Measurements from ENCODE around the gene MTCL1.

MTCL1 gene

DNA sequence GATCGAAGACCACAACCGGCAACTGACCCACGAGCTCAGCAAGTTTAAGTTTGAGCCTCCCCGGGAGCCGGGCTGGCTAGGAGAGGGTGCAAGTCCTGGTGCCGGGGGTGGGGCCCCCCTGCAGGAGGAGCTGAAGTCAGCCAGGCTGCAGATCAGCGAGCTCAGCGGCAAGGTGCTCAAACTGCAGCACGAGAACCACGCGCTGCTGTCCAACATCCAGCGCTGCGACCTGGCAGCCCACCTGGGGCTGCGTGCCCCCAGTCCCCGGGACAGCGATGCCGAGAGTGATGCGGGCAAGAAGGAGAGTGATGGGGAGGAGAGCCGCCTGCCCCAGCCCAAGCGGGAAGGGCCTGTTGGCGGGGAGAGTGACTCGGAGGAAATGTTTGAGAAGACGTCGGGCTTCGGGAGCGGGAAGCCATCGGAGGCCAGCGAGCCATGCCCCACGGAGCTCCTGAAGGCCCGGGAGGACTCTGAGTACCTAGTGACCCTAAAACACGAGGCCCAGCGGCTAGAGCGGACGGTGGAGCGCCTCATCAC is 78.7 kb downstream of the MTCL1 start:
- ChIA-PET CTCF (no interaction called here), POLR2A (no interaction called here)
- TF ChIP-seq CTBP1 (IDR thresholded peaks at IDR 0.05; ENCODE audit: borderline replicate concordance) (no peak), SP1 (IDR thresholded peaks at IDR 0.05) (no peak), SUZ12 (IDR thresholded peaks at IDR 0.05) (no peak), BHLHE40 (IDR thresholded peaks at IDR 0.05; ENCODE audit: borderline replicate concordance) (no peak), ARNT (IDR thresholded peaks at IDR 0.05) (no peak), TARDBP (IDR thresholded peaks at IDR 0.05) (no peak), ZNF384 (IDR thresholded peaks at IDR 0.05) (no peak), PKNOX1 (IDR thresholded peaks at IDR 0.05) (no peak), L3MBTL2 (conservative IDR thresholded peaks at IDR 0.05) (no peak), LEF1 (IDR thresholded peaks at IDR 0.05; ENCODE audit: borderline replicate concordance) (no peak), FOXK2 (IDR thresholded peaks at IDR 0.05) (no peak), HDGF (IDR thresholded peaks at IDR 0.05; ENCODE audit: borderline replicate concordance) (no peak), FOXA1 (IDR thresholded peaks at IDR 0.05) (no peak)
- no peak for DNase-seq (ENCODE audit: extremely low spot score)

DNA sequence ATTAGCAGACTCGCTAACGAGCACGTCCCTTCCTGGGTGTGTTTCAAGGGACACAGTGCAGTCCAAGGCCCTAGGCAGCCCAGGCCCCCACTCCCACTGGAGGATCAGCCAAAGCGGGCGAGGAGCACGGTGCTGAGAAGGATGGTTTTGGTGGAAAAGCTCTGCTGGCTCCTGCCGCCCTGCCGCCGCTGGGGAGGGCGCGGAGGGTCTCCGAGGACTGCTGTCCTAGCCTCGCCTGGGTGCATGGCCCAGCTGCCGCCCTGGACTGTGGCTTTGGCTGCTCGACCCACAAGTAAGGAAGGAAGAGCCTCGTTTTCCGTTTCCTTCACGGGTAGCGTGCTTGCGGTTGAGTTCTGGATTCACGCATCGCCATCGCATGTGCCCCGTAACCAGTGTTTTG is 79.9 kb downstream of the MTCL1 start:
- TF ChIP-seq ELF4 (IDR thresholded peaks at IDR 0.05) = no peak
- TF ChIP-seq FOXM1 (IDR thresholded peaks at IDR 0.05; ENCODE audit: borderline replicate concordance) = no peak
- TF ChIP-seq TARDBP (IDR thresholded peaks at IDR 0.05) = no peak
- no peak for TF ChIP-seq HDGF (IDR thresholded peaks at IDR 0.05; ENCODE audit: borderline replicate concordance)
- no peak for TF ChIP-seq CTBP1 (IDR thresholded peaks at IDR 0.05; ENCODE audit: borderline replicate concordance)
- TF ChIP-seq BHLHE40 (IDR thresholded peaks at IDR 0.05; ENCODE audit: borderline replicate concordance) = no peak
- no peak for TF ChIP-seq FOXA1 (IDR thresholded peaks at IDR 0.05)
- no peak for TF ChIP-seq NFRKB (IDR thresholded peaks at IDR 0.05)
- TF ChIP-seq LEF1 (IDR thresholded peaks at IDR 0.05; ENCODE audit: borderline replicate concordance) = no peak
- no peak for TF ChIP-seq SUZ12 (IDR thresholded peaks at IDR 0.05)
- TF ChIP-seq L3MBTL2 (conservative IDR thresholded peaks at IDR 0.05) = no peak
- no peak for TF ChIP-seq FOXK2 (IDR thresholded peaks at IDR 0.05)
- TF ChIP-seq SP1 (IDR thresholded peaks at IDR 0.05) = no peak
- TF ChIP-seq ARNT (IDR thresholded peaks at IDR 0.05) = no peak
- TF ChIP-seq PKNOX1 (IDR thresholded peaks at IDR 0.05) = no peak
- TF ChIP-seq ZNF384 (IDR thresholded peaks at IDR 0.05) = no peak
- POLR2A ChIA-PET = no interaction called here

DNA sequence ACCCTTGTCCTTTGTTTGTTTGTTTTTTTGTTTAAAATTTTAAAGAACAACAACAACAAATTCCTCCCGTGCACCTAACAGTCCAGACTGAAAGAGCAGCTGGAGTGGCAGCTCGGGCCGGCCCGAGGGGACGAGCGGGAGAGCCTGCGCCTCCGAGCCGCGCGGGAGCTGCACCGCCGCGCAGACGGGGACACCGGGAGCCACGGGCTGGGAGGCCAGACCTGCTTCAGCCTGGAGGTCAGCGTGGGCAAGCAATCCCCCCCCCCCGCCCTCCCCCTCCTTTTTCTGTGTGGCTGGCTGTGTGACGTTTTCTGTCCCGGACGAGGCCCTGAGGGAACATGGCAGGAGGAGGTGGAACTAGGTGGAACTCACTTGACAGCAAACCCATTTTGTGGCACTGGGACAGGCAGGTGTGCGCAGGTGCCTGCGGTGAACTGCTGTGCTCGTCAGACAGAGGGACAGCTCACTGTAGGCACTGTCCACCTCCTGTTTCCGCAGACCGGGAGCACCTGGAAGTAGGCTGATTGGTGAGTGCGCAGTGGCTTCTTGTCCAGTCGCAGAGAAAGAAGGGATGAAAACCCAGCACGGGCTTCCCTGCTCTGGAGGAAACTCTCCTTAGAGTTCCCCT is 80.6 kb downstream of the MTCL1 start:
- TF ChIP-seq TARDBP (IDR thresholded peaks at IDR 0.05) (no peak), NFRKB (IDR thresholded peaks at IDR 0.05) (no peak), SP1 (IDR thresholded peaks at IDR 0.05) (no peak), ZNF384 (IDR thresholded peaks at IDR 0.05) (no peak)
- DNase-seq (ENCODE audit: extremely low spot score) = no peak
- POLR2A ChIA-PET = no interaction called here
- CTCF ChIA-PET = no interaction called here

More for the DNA sequence above, 79.9 kb downstream of the MTCL1 start:
- CTCF ChIA-PET = no interaction called here
- DNase-seq (ENCODE audit: extremely low spot score) = no peak

DNA sequence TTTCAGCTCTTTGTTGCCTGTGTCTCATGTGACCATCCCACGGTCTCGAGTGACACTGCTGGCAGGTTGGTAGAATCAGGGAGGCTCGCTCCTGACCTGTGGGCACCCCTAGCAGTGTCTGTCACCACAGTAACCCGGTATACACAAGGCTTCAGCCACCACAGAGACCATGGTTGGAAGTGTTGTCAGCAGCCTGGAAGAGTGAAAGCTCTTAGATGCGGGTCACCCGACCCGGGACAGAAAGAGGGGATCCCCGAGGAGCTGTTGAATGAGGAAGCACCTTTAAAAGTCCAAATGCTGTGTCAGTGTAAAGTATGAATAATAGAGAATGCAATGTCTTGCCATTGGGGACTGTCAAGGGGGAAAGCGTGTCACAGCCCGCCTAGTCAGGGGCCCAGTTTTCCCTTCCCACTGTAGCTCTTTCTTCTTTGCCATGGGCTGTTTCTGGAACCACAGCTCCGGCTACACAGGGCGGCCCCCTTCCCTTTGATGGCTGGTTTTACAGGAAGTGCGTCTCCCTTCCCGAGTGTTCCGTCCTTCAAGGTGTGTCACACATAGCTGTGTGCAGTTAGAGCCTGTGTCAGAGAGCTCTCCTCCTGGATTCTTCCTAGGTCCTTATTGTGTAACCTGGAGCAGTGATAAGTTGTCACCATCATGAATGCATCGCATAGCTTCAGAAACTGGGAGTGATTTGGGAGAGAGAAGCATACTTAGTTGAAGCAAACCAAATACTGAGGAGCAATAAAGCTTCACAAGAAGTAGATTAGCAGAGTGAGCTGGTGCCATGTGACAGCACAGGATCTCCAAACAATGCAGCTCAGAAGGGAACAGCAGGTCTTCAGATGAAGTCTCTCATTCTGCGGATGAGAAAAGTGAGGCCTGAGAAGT is 81.4 kb downstream of the MTCL1 start:
- POLR2A ChIA-PET = no interaction called here

GRCh38 chr18:8787371-8787670 is 82.0 kb downstream of the MTCL1 start:
- ChIA-PET CTCF (no interaction called here), POLR2A (no interaction called here)
- DNase-seq (ENCODE audit: extremely low spot score) = no peak
- TF ChIP-seq TARDBP (IDR thresholded peaks at IDR 0.05) (no peak), FOXM1 (IDR thresholded peaks at IDR 0.05; ENCODE audit: borderline replicate concordance) (no peak), LEF1 (IDR thresholded peaks at IDR 0.05; ENCODE audit: borderline replicate concordance) (no peak)

More for the DNA sequence above, 81.4 kb downstream of the MTCL1 start:
- no peak for DNase-seq (ENCODE audit: extremely low spot score)
- CTCF ChIA-PET = no interaction called here
- TF ChIP-seq NFRKB (IDR thresholded peaks at IDR 0.05) = no peak
- no peak for TF ChIP-seq HDGF (IDR thresholded peaks at IDR 0.05; ENCODE audit: borderline replicate concordance)
- TF ChIP-seq BHLHE40 (IDR thresholded peaks at IDR 0.05; ENCODE audit: borderline replicate concordance) = no peak
- no peak for TF ChIP-seq FOXK2 (IDR thresholded peaks at IDR 0.05)
- no peak for TF ChIP-seq SP1 (IDR thresholded peaks at IDR 0.05)
- no peak for TF ChIP-seq ZNF384 (IDR thresholded peaks at IDR 0.05)
- no peak for TF ChIP-seq LEF1 (IDR thresholded peaks at IDR 0.05; ENCODE audit: borderline replicate concordance)
- no peak for TF ChIP-seq ARNT (IDR thresholded peaks at IDR 0.05)
- no peak for TF ChIP-seq L3MBTL2 (conservative IDR thresholded peaks at IDR 0.05)
- no peak for TF ChIP-seq TARDBP (IDR thresholded peaks at IDR 0.05)
- no peak for TF ChIP-seq PKNOX1 (IDR thresholded peaks at IDR 0.05)
- no peak for TF ChIP-seq SUZ12 (IDR thresholded peaks at IDR 0.05)
- TF ChIP-seq ELF4 (IDR thresholded peaks at IDR 0.05) = no peak
- no peak for TF ChIP-seq FOXM1 (IDR thresholded peaks at IDR 0.05; ENCODE audit: borderline replicate concordance)
- TF ChIP-seq CTBP1 (IDR thresholded peaks at IDR 0.05; ENCODE audit: borderline replicate concordance) = no peak
- no peak for TF ChIP-seq FOXA1 (IDR thresholded peaks at IDR 0.05)

GRCh38 chr18:8787794-8788193 is 82.4 kb downstream of the MTCL1 start:
- no peak for DNase-seq (ENCODE audit: extremely low spot score)

More at GRCh38 chr18:8787794-8788193, 82.4 kb downstream of the MTCL1 start:
- TF ChIP-seq SUZ12 (IDR thresholded peaks at IDR 0.05) (no peak), CTBP1 (IDR thresholded peaks at IDR 0.05; ENCODE audit: borderline replicate concordance) (no peak), ZNF384 (IDR thresholded peaks at IDR 0.05) (no peak), TARDBP (IDR thresholded peaks at IDR 0.05) (no peak), NFRKB (IDR thresholded peaks at IDR 0.05) (no peak), ELF4 (IDR thresholded peaks at IDR 0.05) (no peak), FOXK2 (IDR thresholded peaks at IDR 0.05) (no peak), BHLHE40 (IDR thresholded peaks at IDR 0.05; ENCODE audit: borderline replicate concordance) (no peak), ARNT (IDR thresholded peaks at IDR 0.05) (no peak), SP1 (IDR thresholded peaks at IDR 0.05) (no peak), L3MBTL2 (conservative IDR thresholded peaks at IDR 0.05) (no peak), PKNOX1 (IDR thresholded peaks at IDR 0.05) (no peak), FOXM1 (IDR thresholded peaks at IDR 0.05; ENCODE audit: borderline replicate concordance) (no peak), HDGF (IDR thresholded peaks at IDR 0.05; ENCODE audit: borderline replicate concordance) (no peak)
- ChIA-PET CTCF (no interaction called here), POLR2A (no interaction called here)
